NCI-H2196 (cell line): Measurements from ENCODE around the gene TUBGCP6.

ENCODE experiments used
- DNase-seq: peaks from one replicate; lab custom pipeline; 2025; ENCODE audit not compliant: unreplicated experiment; lab: John Stamatoyannopoulos, UW

The TUBGCP6 gene, protein sequence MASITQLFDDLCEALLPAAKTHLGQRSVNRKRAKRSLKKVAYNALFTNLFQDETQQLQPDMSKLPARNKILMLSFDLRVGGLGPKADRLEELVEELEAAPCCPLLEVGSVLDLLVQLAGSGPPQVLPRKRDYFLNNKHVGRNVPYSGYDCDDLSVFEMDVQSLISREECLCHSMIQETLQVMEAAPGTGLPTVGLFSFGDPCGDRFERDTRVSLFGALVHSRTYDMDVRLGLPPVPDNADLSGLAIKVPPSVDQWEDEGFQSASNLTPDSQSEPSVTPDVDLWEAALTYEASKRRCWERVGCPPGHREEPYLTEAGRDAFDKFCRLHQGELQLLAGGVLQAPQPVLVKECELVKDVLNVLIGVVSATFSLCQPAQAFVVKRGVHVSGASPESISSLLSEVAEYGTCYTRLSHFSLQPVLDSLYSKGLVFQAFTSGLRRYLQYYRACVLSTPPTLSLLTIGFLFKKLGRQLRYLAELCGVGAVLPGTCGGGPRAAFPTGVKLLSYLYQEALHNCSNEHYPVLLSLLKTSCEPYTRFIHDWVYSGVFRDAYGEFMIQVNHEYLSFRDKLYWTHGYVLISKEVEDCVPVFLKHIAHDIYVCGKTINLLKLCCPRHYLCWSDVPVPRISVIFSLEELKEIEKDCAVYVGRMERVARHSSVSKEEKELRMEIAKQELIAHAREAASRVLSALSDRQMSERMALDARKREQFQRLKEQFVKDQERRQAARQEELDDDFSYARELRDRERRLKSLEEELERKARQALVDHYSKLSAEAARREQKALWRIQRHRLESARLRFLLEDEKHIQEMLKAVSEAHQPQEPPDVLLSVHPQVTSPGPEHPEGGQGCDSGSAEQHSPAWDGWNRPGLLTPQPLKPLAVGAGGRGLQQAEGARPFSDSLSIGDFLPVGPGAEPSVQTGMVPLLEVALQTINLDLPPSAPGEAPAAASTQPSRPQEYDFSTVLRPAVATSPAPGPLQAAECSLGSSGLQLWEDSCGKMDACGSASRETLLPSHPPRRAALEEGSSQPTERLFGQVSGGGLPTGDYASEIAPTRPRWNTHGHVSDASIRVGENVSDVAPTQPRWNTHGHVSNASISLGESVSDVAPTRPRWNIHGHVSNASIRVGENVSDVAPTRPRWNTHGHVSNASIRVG (N-terminal part only)

GRCh38 chr22:50244420-50245213 lies at the start of gene TUBGCP6:
Gene TUBGCP6, minus strand, starts transcription at chr22:50245023. Its CDS starts 564 bp downstream, at chr22:50244459.
- peak; percentile 83 for DNase-seq

- DNase-seq, result no peak
These were observed 49.5 kb upstream of the TUBGCP6 start for GRCh38 chr22:50294319-50294656.

GRCh38 chr22:50293441-50294318 lies 48.9 kb upstream of the TUBGCP6 start:
- no peak for DNase-seq

- DNase-seq, result no peak
These were observed 48.0 kb upstream of the TUBGCP6 start for GRCh38 chr22:50292643-50293440.

- DNase-seq, result no peak
These were observed 45.3 kb upstream of the TUBGCP6 start for GRCh38 chr22:50289942-50290630.

GRCh38 chr22:50289151-50289941 lies 44.5 kb upstream of the TUBGCP6 start:
- DNase-seq, result no peak

DNA sequence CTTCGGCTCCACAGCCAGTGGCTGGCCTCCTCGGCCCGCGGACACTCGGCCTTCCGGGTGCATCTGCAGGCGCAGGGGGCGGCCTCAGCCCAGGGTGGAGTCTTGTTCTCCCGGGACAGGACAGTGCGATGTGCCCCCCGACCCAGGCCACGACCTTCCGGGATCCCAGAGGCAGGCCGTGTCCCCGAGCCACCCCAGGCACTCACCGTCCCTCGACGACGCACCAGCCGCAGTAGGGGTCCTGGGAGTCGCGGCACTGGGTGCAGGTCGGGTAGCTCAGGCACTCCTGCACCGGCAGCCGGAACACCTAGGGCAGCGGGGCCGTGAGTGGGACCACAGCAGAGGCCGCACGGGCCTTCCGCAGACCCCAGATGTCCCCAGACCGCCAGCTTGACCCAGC lies 42.9 kb upstream of the TUBGCP6 start:
- no peak for DNase-seq

GRCh38 chr22:50286701-50287318 lies 42.0 kb upstream of the TUBGCP6 start:
- DNase-seq, result no peak

DNA sequence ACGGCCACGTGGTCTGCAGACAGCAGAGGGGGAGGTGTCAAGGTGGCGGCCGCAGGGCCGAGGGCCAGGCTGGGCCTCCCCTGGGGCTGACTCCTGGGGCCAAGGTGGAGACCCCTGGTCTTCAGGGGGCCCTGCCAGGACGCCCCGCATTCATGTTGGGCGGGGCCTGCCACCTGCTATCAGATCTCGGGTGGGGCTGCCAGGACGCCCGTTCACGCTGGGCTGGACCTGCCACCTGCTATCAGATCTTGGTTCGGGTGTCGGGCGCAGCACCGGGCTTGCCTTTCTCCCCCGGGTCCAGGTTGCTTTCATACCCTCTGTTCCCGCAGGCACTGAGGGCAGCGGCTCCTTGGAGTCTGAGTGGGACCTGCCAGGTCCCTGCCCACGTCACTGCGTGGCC lies 41.5 kb upstream of the TUBGCP6 start:
- no peak for DNase-seq

DNA sequence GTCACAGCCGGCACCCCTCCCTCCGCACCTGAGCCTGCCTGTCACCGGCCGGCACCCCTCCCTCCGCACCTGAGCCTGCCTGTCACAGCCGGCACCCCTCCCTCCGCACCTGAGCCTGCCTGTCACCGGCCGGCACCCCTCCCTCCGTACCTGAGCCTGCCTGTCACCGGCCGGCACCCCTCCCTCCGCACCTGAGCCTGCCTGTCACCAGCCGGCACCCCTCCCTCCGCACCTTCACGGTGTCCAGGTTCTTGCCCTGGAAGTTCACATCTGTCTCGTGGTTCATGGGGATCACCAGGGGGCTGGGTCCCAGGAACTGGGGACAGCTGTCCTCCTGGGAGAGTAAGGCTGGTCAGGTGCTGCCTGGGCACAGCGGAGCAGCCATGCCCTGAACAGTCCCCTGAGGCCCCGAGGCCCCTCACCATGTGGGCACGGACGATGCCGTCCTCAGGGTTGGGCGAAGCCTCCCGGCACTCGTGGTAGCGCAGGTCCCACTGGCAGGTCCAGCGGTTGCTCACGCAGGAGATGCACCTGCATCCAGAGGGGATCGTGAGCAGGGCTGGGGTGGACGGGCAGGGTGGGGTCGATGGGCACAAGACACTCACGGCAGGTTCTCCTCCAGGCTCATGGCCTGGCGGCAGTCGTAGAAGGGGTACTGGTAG lies 40.9 kb upstream of the TUBGCP6 start:
- DNase-seq, result no peak

GRCh38 chr22:50284479-50284878 lies 39.7 kb upstream of the TUBGCP6 start:
- no peak for DNase-seq

DNA sequence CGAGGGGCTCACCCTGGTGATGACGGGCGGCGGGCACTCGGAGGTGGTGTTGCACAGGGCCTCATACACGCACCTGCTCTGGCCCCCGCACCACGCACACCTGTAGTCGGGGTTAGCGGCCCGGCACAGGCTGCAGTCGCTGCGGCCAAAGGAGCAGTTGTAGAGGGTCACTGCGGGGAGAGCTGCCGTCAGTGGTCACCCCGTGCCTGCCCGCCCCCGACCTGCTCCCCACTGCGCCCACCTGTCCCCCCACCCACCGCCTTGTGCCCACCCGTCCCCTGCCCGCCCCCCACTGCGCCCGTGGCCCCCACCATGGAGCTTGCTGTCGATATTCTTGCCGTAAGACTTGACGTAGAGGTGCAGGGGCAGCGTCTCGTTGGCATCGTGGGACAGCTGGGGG lies 39.0 kb upstream of the TUBGCP6 start:
- no peak for DNase-seq

DNA sequence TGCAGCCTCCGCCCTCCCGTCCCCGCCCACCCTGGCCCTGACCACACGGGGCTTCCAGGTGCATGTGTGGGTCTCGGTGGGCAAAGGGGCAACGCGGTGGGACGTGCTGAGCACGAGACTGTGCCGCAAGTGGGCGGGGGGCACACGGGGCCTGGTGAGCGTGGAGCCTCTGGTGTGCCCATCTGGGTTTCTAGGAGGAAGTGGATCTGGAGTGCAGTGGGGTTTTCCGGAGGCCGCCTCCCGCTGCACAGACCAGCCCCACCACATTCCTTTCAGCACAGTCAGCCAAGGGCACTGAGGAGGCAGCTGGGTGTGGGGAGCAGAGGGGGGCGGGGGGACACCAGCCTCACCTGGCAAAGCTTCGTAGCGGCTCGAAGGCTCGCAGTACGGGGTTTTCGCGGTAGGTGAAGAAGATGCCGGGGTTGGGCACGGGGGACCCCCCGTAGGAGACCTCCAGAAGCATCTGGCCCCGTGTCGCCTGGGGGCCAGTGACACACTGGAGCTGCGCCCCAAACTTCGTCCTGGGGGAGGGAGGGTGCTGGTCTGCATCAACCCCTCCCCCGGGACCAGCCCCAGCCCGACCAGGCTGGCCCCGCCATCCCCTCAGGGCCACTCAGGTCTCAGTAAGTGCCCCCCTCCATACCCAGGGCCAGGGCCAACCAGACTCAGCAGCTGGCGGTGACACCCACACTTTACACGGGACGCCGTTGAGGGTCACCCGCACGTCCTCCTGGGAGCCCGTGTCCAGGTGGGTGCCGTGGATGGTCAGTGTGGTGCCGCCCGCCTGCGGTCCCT lies 37.7 kb upstream of the TUBGCP6 start:
- no peak for DNase-seq

GRCh38 chr22:50281957-50282356 lies 37.1 kb upstream of the TUBGCP6 start:
- DNase-seq, result no peak

- no peak for DNase-seq
These were observed 36.5 kb upstream of the TUBGCP6 start for GRCh38 chr22:50281384-50281760.
